Hepatic stellate cell (primary cell): Measurements from ENCODE around the gene CFAP57.
"Not testable (repeated sequence)": the region's sequence is repeated elsewhere in the genome, so short reads cannot be mapped to it uniquely, and the experiment has no call there.

ENCODE experiments used
- DNase-seq: peaks from one replicate; pipeline ENCODE4 v3.0.0; 2011; ENCODE audit warnings: low spot score

CFAP57 gene

DNA sequence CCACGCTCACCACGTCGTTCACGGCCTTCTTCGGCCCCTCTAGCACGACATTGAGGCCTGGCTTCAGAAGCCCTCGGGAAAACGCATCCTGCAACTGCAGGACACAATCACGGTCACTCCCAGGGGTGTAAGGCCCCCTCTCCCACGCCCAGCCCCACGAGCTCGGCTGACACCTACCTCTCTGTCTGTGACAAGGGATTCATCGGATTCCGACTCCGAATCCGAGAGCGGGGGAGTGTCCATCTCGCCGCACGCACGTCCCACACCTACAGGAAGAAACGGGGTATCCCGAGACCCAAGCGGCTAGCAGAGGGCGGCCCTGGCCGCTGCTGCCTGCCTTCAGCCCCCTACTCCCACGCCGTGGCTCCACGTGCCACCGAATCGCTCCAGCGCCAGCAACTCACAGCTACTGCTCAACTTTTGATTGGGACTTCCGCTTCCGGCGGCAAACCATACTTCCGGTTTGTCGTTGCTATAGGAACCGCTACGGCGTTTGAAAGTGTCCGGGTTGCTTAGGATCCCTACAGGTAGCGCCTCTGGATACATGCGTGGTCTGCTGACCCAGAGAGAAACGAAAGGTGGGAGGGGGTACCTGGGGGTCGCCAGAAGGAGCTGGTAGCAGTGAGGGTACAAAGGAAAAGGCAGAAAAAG is at the start of gene CFAP57, which contains the start of gene EBNA1BP2:
Gene CFAP57 (plus strand): TSS at position 455 of the 651 bp plus-strand sequence. CDS start 424 bp downstream, outside the sequence.
Gene EBNA1BP2 (minus strand): TSS at position 415 of the 651 bp plus-strand sequence. CDS start 172 bp downstream, at position 243.
- DNase-seq, result peak; percentile 93

DNA sequence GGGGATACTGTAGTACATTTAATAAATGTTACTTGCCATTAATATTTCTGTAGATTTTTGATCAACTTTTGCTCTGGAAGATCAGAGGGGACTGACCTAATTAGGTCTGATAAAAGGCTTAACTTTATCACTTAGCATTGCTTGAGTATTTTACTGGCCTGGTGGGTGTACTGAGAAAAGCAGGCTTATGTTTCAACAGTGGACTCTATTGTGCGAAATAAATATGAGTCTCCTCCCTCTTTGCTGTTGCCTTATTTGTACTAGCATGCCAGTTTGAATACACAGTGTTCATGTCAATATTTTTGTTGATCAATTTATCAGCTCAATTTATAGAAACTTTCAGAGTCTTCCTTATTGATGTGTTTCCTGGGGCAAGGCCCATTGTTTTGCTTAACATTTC is 49.1 kb upstream of the CFAP57 start:
- DNase-seq, result no peak

DNA sequence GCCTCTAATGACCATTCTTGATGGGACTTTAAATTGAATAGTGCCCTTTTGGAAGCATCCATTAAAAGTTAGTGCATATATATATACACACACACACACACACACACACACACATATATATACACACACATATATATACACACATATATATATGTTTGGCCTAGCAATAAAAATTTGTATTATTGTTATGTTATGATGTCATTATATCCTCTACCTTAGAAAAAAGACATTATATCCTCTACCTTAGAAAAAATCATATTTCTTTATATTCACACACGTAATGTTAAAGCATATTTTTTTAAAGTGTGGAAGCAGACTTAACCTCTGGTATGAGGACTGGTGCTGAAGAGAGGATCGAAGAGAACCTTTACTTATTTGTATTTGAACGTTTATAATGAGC is 43.3 kb upstream of the CFAP57 start:
- DNase-seq, result no peak

- no peak for DNase-seq
Observed at GRCh38 chr1:43129426-43129825, 42.7 kb upstream of the CFAP57 start.

- no peak for DNase-seq
Observed at GRCh38 chr1:43134068-43134467, 38.1 kb upstream of the CFAP57 start.

DNA sequence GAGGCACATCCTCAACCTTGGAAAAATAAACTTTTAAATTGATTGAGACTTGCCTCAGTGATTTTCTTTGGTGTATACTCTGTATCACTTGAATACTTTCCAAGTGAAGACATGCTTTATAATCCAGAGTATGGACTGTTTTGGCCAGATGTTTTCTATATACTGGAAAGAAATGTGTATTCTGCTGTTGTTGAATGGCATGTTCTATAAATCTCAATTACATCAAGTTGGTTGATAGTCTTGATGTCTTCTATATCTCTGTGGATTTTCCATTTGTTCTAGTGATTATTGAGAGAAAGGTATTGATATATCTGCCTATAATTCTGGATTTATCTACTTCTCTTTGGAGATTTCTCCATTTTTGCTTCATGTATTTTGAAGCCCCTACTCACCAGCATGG is 37.5 kb upstream of the CFAP57 start:
- no peak for DNase-seq

- no peak for DNase-seq
Observed at GRCh38 chr1:43135857-43136781, 36.0 kb upstream of the CFAP57 start.

DNA sequence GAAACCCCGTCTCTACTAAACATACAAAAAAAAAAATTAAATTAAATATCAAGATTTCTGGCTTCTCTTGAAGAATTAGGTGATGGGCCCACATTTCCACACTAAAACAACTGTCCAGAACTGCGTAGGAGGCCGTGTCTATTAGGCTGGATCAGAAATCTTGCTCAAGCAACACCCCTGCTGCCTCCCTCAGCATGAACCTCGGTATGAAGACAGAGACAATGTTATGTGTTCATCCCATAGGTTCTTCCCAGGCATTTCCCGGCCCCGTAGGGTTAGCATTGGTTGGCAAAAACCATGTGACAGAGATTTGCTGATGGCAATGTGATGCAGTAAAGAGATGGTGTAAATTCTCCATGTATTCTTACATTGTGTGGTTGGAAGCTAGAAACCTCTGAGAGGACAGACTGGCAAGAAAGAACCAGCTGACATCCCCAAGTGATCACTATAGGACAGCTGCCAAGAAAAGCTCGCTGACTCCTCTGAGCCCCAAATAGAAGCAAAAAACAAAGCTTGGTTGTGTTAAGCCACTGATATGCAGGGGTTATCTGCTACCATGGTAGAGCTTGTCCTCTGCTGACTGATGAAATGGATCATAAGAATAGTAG is 34.6 kb upstream of the CFAP57 start:
- no peak for DNase-seq

DNA sequence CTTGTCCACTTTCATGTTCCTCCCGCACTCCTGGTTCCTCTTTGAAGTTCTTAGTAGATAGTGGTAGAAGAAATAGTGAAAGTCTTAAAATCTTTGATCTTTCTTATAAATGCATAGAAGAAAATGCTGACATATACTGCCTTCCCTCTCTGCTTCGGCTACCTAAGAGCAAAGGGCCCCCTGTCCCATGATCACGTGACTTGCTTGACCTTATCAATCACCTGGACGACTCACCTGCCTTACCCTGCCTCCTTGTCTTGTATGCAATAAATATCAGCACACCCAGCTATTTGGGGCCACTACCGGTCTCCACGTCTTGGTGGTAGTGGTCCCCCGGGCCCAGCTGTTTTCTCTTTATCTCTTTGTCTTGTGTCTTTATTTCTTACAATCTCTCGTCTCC is 32.8 kb upstream of the CFAP57 start:
- not testable (repeated sequence) for DNase-seq

DNA sequence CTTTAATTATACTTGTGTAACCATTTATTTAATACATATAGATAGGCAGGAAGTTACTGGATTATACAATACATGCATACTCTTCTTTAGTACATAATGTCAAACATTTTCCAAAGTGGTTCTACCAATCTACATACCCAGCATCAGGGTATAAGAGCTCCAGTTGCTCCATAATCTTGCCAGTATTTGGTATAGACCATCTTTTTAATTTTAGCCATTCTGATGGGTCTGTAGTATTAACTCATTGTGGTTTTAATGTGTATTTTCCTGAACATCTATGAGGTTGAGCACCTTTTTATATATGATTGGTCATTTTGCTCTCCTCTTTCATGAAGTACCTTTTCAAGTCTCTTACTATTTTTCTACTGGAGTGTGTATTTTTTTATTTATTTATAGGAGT is 32.1 kb upstream of the CFAP57 start:
- no peak for DNase-seq

DNA sequence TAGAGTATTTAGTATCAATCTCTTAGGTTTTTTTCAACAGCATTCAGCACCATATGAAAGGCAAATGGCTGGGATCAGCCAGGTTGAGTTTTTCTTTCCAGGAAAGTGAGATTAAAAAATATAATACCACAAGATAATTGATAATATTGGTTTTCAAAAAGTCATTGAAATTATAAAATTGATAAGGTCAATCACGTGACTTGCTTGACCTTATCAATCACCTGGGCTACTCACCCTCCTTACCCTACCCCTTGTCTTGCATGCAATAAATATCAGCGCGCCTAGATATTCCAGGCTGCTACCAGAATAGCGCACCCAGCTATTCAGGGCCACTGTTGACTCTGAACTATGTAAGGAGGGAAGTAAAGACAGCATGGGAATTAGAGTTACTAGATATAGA is 31.5 kb upstream of the CFAP57 start:
- DNase-seq, result no peak

- no peak for DNase-seq
Observed at GRCh38 chr1:43143441-43143888, 28.7 kb upstream of the CFAP57 start.

- DNase-seq, result no peak
Observed at GRCh38 chr1:43144237-43144636, 27.9 kb upstream of the CFAP57 start.

DNA sequence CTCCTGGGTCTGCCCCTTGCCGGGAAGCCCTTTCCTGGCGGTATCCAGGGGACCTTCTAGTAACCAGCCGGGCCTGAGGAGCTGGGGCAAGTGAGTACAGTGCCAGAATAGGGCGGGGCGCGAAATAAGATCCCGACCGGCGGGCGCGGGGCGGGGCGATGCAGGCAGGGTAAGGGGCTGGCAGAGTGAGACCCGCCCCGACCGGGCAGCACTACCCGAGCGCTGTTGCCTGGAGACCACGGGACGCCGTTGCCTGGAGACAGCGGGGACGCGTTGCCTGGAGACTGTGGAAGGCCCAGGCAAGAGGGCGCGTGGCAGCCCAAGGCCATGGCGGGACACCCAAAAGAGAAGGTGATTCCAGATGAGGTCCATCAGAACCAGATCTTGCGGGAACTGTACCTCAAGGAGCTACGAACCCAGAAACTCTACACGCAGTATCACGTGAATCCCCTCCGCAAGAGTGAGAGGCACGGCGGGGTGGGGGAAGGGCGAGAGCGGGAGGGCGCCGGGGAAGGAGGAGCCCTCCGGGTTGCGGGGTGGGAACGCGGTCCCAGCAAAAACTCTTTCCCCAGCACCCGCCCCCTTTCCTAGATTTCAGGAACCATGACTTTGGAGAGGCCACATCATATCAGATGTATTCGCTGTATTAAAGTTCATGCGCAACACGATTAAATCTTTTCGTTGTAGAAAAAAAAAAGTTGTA is 24.4 kb upstream of the CFAP57 start:
- DNase-seq, result peak; percentile 37

- DNase-seq, result no peak
Observed at GRCh38 chr1:43149889-43150288, 22.2 kb upstream of the CFAP57 start.

DNA sequence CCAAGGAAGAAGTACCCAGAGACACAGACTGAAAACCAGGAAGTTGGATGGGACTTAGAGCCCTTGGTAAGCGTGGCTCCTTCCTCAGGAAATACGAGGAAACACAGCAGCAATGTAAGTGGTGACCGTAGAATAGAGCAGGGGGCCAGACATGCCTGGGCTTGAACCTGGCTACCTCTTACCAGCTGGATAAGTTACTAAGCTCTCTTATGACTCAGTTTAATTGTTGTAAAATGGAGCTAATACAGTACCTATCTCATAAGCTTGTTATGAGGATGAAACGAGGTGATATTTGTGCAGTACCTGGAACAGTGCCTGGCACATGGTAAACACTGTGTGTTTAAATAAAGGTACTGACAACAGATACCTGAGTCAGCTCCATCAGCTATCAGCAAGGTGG is 19.3 kb upstream of the CFAP57 start:
- DNase-seq, result no peak

- no peak for DNase-seq
Observed at GRCh38 chr1:43153443-43153842, 18.7 kb upstream of the CFAP57 start.

DNA sequence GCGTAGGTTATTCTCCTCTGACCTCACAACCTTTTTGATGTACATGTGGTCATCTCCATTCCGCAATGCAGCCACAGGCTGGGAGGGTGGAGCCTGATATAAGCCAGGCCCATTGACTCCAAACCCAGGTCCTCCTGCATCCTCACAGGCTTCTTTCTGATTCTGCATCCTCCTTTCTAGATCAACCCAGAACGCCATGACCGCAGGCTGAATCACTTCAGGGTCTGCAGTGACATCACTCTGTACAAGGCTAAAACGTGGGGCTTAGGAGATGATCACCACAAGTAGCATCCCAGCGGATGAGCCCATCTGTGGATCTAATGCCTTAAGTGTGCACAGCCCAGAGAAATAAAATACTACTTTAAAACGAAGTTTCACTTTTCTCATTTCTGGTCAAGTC is 16.1 kb upstream of the CFAP57 start:
- DNase-seq, result no peak

- no peak for DNase-seq
Observed at GRCh38 chr1:43165162-43165561, 7.0 kb upstream of the CFAP57 start.

DNA sequence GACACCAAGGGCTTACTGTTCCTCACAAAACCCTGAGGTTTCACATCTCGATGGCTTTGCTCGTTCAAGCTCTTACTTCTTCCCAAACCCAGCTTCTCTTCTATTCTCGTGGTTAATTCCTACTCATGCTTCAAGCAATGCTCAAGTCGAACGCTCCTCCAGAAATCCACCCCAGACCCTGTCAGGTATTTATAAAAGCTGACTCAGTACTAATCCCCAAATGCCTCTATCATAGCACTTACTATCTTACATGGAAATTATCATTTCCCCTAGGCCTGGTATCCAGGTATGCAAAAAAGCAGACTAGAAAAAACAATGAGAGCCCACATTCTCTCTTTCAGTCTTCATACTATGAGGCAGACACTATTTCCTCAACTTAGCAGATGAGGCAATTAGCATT is 6.4 kb upstream of the CFAP57 start:
- DNase-seq, result no peak

- DNase-seq, result peak; percentile 13
Observed at GRCh38 chr1:43171312-43171875, 736 bp upstream of the CFAP57 start.

- peak; percentile 84 for DNase-seq
Observed at GRCh38 chr1:43172527-43172972, 420 bp downstream of the CFAP57 start.
